ENCODE data around the gene TMEM204.

Gene TMEM204

GRCh38 chr16:1557576-1557975 lies 24.1 kb downstream of the TMEM204 start:
- Histone ChIP-seq H4K20me1 (ENCODE audit: insufficient read depth, low read length) (no peaks in the 10 kb centered on the region), H3K9ac (ENCODE audit: low read length) (no peak overlapping the region), H3K27me3 (ENCODE audit: low read depth, low read length) (no peaks in the 10 kb centered on the region), H3K9me3 (ENCODE audit: insufficient read depth, low read length) (no peaks in the 10 kb centered on the region), H3K79me2 (ENCODE audit: low read length) (no peaks in the 10 kb centered on the region), H2AFZ (ENCODE audit: low read depth, low read length) (no peak overlapping the region), H3K27ac (ENCODE audit: low read length) (no peak overlapping the region), H3K4me2 (ENCODE audit: low read length) (no peak overlapping the region), H3K4me3 (ENCODE audit: low read length) (no peak overlapping the region), H3K36me3 (replicated peaks; ENCODE audit: low read depth, low read length) (no peaks in the 10 kb centered on the region), H3K4me1 (ENCODE audit: low read length) (no peaks in the 10 kb centered on the region)
- TF ChIP-seq CTCF (IDR thresholded peaks at IDR 0.05; ENCODE audit: low read depth, low read length) (no peak), EZH2phosphoT487 (IDR thresholded peaks at IDR 0.05; ENCODE audit: low read depth) (no peak)

GRCh38 chr16:1559446-1559975 lies 26.0 kb downstream of the TMEM204 start:
- Histone ChIP-seq H3K9ac (ENCODE audit: low read length) (no peak overlapping the region), H3K27me3 (ENCODE audit: low read depth, low read length) (no peaks in the 10 kb centered on the region), H3K79me2 (ENCODE audit: low read length) (no peaks in the 10 kb centered on the region), H3K27ac (ENCODE audit: low read length) (no peak overlapping the region), H3K4me3 (ENCODE audit: low read length) (no peak overlapping the region), H4K20me1 (ENCODE audit: insufficient read depth, low read length) (no peaks in the 10 kb centered on the region), H3K4me1 (ENCODE audit: low read length) (no peaks in the 10 kb centered on the region), H3K36me3 (replicated peaks; ENCODE audit: low read depth, low read length) (no peaks in the 10 kb centered on the region), H2AFZ (ENCODE audit: low read depth, low read length) (no peak overlapping the region), H3K9me3 (ENCODE audit: insufficient read depth, low read length) (no peaks in the 10 kb centered on the region), H3K4me2 (ENCODE audit: low read length) (no peak overlapping the region)
- TF ChIP-seq CTCF (IDR thresholded peaks at IDR 0.05; ENCODE audit: low read depth, low read length), result no peak
- no peak for TF ChIP-seq EZH2phosphoT487 (IDR thresholded peaks at IDR 0.05; ENCODE audit: low read depth)

GRCh38 chr16:1560153-1560552 lies 26.7 kb downstream of the TMEM204 start:
- Histone ChIP-seq H3K36me3 (replicated peaks; ENCODE audit: low read depth, low read length) (no peaks in the 10 kb centered on the region), H3K4me3 (ENCODE audit: low read length) (no peak overlapping the region), H3K27me3 (ENCODE audit: low read depth, low read length) (no peaks in the 10 kb centered on the region), H3K9me3 (ENCODE audit: insufficient read depth, low read length) (no peaks in the 10 kb centered on the region), H4K20me1 (ENCODE audit: insufficient read depth, low read length) (no peaks in the 10 kb centered on the region), H3K27ac (ENCODE audit: low read length) (no peak overlapping the region), H3K79me2 (ENCODE audit: low read length) (no peaks in the 10 kb centered on the region), H2AFZ (ENCODE audit: low read depth, low read length) (no peak overlapping the region), H3K9ac (ENCODE audit: low read length) (no peak overlapping the region), H3K4me1 (ENCODE audit: low read length) (no peaks in the 10 kb centered on the region), H3K4me2 (ENCODE audit: low read length) (no peak overlapping the region)
- TF ChIP-seq CTCF (IDR thresholded peaks at IDR 0.05; ENCODE audit: low read depth, low read length) (no peak), EZH2phosphoT487 (IDR thresholded peaks at IDR 0.05; ENCODE audit: low read depth) (no peak)

GRCh38 chr16:1560866-1561265 lies 27.4 kb downstream of the TMEM204 start:
- no peaks in the 10 kb centered on the region for H3K9me3 ChIP-seq (ENCODE audit: insufficient read depth, low read length)
- no peak overlapping the region for H3K9ac ChIP-seq (ENCODE audit: low read length)
- no peaks in the 10 kb centered on the region for H3K79me2 ChIP-seq (ENCODE audit: low read length)
- no peak overlapping the region for H3K4me3 ChIP-seq (ENCODE audit: low read length)
- no peaks in the 10 kb centered on the region for H4K20me1 ChIP-seq (ENCODE audit: insufficient read depth, low read length)
- H3K4me1 ChIP-seq (ENCODE audit: low read length), result no peaks in the 10 kb centered on the region
- H3K4me2 ChIP-seq (ENCODE audit: low read length), result no peak overlapping the region
- no peak overlapping the region for H2AFZ ChIP-seq (ENCODE audit: low read depth, low read length)
- H3K27ac ChIP-seq (ENCODE audit: low read length), result no peak overlapping the region
- no peaks in the 10 kb centered on the region for H3K36me3 ChIP-seq (replicated peaks; ENCODE audit: low read depth, low read length)
- H3K27me3 ChIP-seq (ENCODE audit: low read depth, low read length), result no peaks in the 10 kb centered on the region
- TF ChIP-seq CTCF (IDR thresholded peaks at IDR 0.05; ENCODE audit: low read depth, low read length) (no peak), EZH2phosphoT487 (IDR thresholded peaks at IDR 0.05; ENCODE audit: low read depth) (no peak)
